Cardiac muscle cell (in vitro differentiated cells and primary cell): ENCODE results near the gene SPANXN5. TPM values are rescaled to one million over a fixed set of nuclear protein-coding genes. Genes with fewer than 3 reads are reported as not detected.
"Not testable (repeated sequence)": the region's sequence is repeated elsewhere in the genome, so short reads cannot be mapped to it uniquely, and the experiment has no call there.

Experiments used
- DNase-seq, 2 donors: peaks; one replicate each; pipeline versions ENCODE4 v3.0.0 to v3.0.0-alpha.2; 2010 to 2017; ENCODE audit warnings: low read depth in 1 of 2, low spot score in 1 of 2
- H3K27ac ChIP-seq: fragments of 200-600 bp; sonication (generic); 2 replicates; pipeline ENCODE4 v1.5.1; 2016
- H3K27me3 ChIP-seq: fragments of 200-600 bp; sonication (generic); 2 replicates; pipeline ENCODE4 v1.6.0; 2016; ENCODE audit warnings: control low read depth
- H3K36me3 ChIP-seq: fragments of 200-600 bp; sonication (generic); 2 replicates; pipeline ENCODE4 v1.5.1; 2016; ENCODE audit warnings: control low read depth
- H3K4me1 ChIP-seq: fragments of 200-600 bp; sonication (generic); 2 replicates; pipeline ENCODE4 v1.8.1; 2017; ENCODE audit warnings: low read depth, mild to moderate bottlenecking, mixed run types
- H3K4me3 ChIP-seq: fragments of 200-600 bp; sonication (generic); 2 replicates; pipeline ENCODE4 v1.5.1; 2016; ENCODE audit warnings: mild to moderate bottlenecking
- H3K9me3 ChIP-seq: fragments of 200-600 bp; sonication (generic); 2 replicates; pipeline ENCODE4 v1.5.1; 2017; ENCODE audit warnings: low read depth, mild to moderate bottlenecking, control low read depth
- polyA plus RNA-seq: library from polyadenylated mRNA; unstranded; fragments of >200 nt; fragmentation: Nextera tagmentation; extraction: Ambion mirVana; gene quantifications from 2 replicates; pipeline ENCODE4 v1.2.1, GENCODE V29; 2016
- total RNA-seq: library from RNA; depleted of rRNA; stranded (reverse); fragments of >200 nt; gene quantifications from 2 replicates; pipeline ENCODE4 v1.2.3, GENCODE V29; 2016
- TF ChIP-seq, protein P1 (sequence below): IDR thresholded peaks from 2 replicates; pipeline ENCODE4 v1.5.1; 2012; ENCODE audit warnings: low read depth, mild to moderate bottlenecking, low read length

Gene SPANXN5, protein sequence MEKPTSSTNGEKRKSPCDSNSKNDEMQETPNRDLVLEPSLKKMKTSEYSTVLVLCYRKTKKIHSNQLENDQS
- not detected in 2 replicates for total RNA-seq
- polyA plus RNA-seq: not detected in 2 replicates

DNA sequence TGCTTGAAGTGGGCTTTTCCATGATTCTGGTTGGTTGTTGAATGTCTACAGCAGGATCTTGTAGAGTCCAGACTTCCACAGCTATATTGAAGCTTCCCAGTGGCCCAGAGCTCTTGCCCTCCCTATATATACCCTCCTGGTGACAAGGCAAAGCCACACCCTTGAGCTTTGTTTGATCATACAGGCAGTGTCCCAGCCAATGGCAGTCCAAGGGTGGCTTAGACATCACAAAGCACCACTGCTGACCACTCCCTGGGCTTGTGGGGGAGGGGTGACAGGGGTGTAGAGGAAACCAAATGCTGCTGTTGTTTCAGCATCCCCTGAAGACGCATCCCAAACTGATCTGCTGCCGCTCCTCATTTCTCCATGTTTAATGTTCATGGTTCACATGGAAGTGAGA is at the start of gene SPANXN5:
Gene SPANXN5, minus strand, starts transcription at position 101 of the 400 bp plus-strand sequence. Its CDS starts 79 bp downstream, at position 22.
- H3K27me3 ChIP-seq, H3K4me3 ChIP-seq, H3K9me3 ChIP-seq, H3K36me3 ChIP-seq, H3K4me1 ChIP-seq, DNase-seq, H3K27ac ChIP-seq: not testable (repeated sequence)

DNA sequence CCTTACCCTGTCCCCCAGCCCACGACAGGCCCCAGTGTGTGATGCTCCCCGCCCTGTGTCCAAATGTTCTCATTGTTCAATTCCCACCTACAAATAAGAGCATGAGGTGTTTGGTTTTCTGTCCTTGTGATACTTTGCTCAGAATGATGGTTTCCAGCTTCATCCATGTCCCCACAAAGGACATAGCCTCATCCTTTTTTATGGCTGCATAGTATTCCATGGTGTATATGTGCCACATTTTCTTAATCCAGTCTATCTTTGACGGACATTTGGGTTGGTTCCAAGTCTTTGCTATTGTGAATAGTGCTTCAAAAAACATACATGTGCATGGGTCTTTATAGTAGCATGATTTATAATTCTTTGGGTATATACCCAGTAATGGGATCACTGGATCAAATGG is 46.4 kb upstream of the SPANXN5 start:
- H3K27ac ChIP-seq, H3K4me1 ChIP-seq, H3K9me3 ChIP-seq, H3K36me3 ChIP-seq, H3K27me3 ChIP-seq, DNase-seq, H3K4me3 ChIP-seq: not testable (repeated sequence)

DNA sequence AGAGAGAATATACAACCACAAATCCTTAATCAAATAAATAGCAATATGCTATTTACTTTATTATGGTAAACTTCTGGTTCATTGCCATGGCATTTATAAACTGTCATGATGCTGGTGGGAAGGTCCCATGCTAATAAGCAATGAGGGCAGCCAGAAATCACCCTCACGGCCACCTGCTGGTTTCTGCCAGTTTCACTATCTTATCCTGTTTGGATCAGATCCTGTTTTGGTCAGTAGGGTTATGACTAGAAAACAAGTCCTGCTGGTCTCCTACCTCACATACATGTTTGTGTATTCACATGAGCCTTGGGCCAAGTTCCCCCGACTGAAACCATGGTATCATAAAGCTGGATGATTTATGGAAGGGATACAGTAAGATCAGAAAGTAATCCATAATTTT is 41.9 kb upstream of the SPANXN5 start:
- Histone ChIP-seq H3K27ac (no peak overlapping the region), H3K4me3 (no peak overlapping the region), H3K9me3 (no peaks in the 10 kb centered on the region), H3K36me3 (no peaks in the 10 kb centered on the region), H3K4me1 (no peaks in the 10 kb centered on the region), H3K27me3 (no peaks in the 10 kb centered on the region)
- TF ChIP-seq, protein P1, sequence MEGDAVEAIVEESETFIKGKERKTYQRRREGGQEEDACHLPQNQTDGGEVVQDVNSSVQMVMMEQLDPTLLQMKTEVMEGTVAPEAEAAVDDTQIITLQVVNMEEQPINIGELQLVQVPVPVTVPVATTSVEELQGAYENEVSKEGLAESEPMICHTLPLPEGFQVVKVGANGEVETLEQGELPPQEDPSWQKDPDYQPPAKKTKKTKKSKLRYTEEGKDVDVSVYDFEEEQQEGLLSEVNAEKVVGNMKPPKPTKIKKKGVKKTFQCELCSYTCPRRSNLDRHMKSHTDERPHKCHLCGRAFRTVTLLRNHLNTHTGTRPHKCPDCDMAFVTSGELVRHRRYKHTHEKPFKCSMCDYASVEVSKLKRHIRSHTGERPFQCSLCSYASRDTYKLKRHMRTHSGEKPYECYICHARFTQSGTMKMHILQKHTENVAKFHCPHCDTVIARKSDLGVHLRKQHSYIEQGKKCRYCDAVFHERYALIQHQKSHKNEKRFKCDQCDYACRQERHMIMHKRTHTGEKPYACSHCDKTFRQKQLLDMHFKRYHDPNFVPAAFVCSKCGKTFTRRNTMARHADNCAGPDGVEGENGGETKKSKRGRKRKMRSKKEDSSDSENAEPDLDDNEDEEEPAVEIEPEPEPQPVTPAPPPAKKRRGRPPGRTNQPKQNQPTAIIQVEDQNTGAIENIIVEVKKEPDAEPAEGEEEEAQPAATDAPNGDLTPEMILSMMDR: no peak
- DNase-seq: no peak

DNA sequence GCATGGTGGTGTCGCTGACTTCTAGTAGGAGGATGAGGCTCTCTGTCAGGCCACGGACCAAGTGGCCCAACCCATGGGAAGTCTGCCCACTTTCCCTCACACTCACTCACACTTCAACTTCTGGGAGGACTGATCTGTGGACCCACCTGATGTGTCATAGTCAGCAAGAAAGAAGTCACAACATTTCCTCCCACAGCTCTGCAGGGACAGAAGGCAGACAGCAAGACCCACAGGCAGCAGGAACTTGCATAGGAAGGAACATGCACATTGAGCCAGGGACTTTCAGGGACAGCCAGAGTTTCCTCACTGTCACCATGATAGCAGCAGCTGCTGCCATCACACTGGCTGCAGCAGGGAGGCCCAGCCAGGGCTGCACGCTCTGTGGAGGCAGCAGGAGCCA is 33.3 kb upstream of the SPANXN5 start:
- no peaks in the 10 kb centered on the region for H3K4me1 ChIP-seq
- TF ChIP-seq, protein P1: no peak
- H3K9me3 ChIP-seq: no peaks in the 10 kb centered on the region
- no peak for DNase-seq
- H3K4me3 ChIP-seq: no peak overlapping the region
- H3K27me3 ChIP-seq: no peaks in the 10 kb centered on the region
- no peak overlapping the region for H3K27ac ChIP-seq
- no peaks in the 10 kb centered on the region for H3K36me3 ChIP-seq

DNA sequence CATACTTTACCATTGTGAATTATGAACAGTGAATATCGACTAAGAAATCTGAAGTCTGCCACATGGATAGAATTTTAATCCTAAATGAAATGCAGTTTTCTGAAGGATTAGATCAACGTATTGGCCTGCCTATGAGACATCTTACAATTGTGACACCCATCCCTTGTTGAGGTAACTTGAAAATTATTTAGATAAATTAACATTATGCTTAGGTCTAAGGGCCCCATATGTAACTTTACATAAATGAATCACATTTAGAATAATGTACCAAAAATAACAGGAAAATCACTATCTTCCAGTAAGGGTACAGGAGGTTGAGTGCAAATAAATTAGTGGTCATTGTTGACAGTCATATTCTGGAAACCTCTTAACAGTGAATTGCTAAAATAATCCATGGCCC is 27.4 kb upstream of the SPANXN5 start:
- H3K4me1 ChIP-seq: no peaks in the 10 kb centered on the region
- no peaks in the 10 kb centered on the region for H3K27me3 ChIP-seq
- H3K27ac ChIP-seq: no peak overlapping the region
- H3K36me3 ChIP-seq: no peaks in the 10 kb centered on the region
- H3K4me3 ChIP-seq: no peak overlapping the region
- DNase-seq: no peak
- no peaks in the 10 kb centered on the region for H3K9me3 ChIP-seq
- TF ChIP-seq, protein P1: no peak

DNA sequence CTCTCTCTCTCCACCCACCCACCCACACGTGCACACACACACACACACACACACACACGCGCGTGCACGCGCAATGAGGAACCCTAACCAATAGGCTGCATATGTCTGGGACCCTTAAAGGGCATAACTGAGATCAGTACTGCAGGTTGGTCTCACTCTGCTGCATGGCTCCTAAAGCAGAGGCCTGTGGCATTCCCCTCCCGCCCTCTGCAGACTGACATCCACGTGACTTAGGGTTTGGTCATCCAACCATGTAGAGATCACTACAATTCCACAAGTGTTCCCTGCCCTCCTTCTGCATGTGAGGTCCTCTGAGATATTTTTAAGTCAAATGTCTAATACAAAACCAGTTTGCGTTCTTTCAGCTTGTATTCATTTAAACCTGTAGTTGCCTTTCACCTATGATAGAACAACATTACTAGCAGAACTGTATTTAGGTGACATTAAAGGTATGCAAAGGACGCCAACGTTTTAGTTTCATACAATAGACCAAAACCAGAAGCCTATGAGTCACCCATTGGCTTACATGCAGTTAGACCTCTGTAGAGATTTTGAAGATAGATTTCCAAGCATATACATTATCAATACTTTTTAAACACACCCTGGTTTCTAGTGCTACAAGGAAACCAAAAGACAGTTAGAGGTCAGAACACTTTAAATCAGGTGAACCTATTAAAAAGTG is 24.0 kb upstream of the SPANXN5 start:
- DNase-seq: no peak
- Histone ChIP-seq H3K4me1 (no peaks in the 10 kb centered on the region), H3K9me3 (no peaks in the 10 kb centered on the region), H3K27ac (no peak overlapping the region), H3K36me3 (no peaks in the 10 kb centered on the region), H3K27me3 (no peaks in the 10 kb centered on the region), H3K4me3 (no peak overlapping the region)
- TF ChIP-seq, protein P1: no peak

DNA sequence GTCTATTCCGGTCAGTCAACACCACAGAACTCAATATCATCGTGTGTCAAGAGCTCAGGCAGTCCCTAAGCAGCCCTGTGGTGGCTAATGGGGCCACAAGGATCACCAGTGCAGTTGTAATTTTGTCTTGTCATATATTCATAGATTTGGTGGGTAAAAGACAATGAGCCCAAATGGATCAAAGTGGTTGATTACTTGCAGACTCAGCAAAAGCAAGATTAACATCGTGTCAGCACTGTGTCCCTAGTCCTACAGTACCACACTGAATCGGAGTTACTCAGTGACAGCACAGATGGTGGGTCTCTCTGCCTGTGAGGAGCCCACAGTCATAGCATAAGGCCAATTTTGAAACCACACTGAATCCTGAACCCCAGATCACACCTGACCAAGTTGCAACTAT is 22.6 kb upstream of the SPANXN5 start:
- TF ChIP-seq, protein P1: no peak
- H3K9me3 ChIP-seq: no peaks in the 10 kb centered on the region

More for the DNA sequence above, 22.6 kb upstream of the SPANXN5 start:
- DNase-seq: no peak
- H3K4me3 ChIP-seq: no peak overlapping the region
- no peaks in the 10 kb centered on the region for H3K27me3 ChIP-seq
- no peak overlapping the region for H3K27ac ChIP-seq
- no peaks in the 10 kb centered on the region for H3K36me3 ChIP-seq
- H3K4me1 ChIP-seq: no peaks in the 10 kb centered on the region
